Left hindlimb (tissue), 1 donor: Measurements from ENCODE around the gene HDDC2.

Experiments
- DNase-seq: peaks from one replicate; pipeline ENCODE4 v3.0.0-alpha.2; 2018

Gene HDDC2

GRCh38 chr6:125301435-125302391 lies at the start of gene HDDC2:
Gene HDDC2 (minus strand): TSS chr6:125301967. CDS start chr6:125301932, 35 bp downstream.
- peak; percentile 83 for DNase-seq

GRCh38 chr6:125346926-125347563 lies 45.3 kb upstream of the HDDC2 start:
- no peak for DNase-seq

- peak; percentile 44 for DNase-seq
Observed at GRCh38 chr6:125346201-125346925, 44.6 kb upstream of the HDDC2 start.

- DNase-seq = no peak
Observed at GRCh38 chr6:125341460-125341859, 39.7 kb upstream of the HDDC2 start.

GRCh38 chr6:125340991-125341390 lies 39.2 kb upstream of the HDDC2 start:
- no peak for DNase-seq

GRCh38 chr6:125340175-125340835 lies 38.5 kb upstream of the HDDC2 start:
- DNase-seq = no peak

GRCh38 chr6:125339653-125340052 lies 37.9 kb upstream of the HDDC2 start:
- no peak for DNase-seq

- no peak for DNase-seq
Observed at GRCh38 chr6:125338381-125338780, 36.6 kb upstream of the HDDC2 start.

GRCh38 chr6:125337706-125338105 lies 35.9 kb upstream of the HDDC2 start:
- DNase-seq = no peak

- DNase-seq = no peak
Observed at GRCh38 chr6:125332664-125333063, 30.9 kb upstream of the HDDC2 start.

- no peak for DNase-seq
Observed at GRCh38 chr6:125325586-125325985, 23.8 kb upstream of the HDDC2 start.

- DNase-seq = no peak
Observed at GRCh38 chr6:125323376-125323775, 21.6 kb upstream of the HDDC2 start.

GRCh38 chr6:125316621-125317020 lies 14.9 kb upstream of the HDDC2 start:
- no peak for DNase-seq

- no peak for DNase-seq
Observed at GRCh38 chr6:125315548-125315947, 13.8 kb upstream of the HDDC2 start.

GRCh38 chr6:125314009-125314581 lies 12.3 kb upstream of the HDDC2 start:
- DNase-seq = peak; percentile 63

GRCh38 chr6:125312950-125313349 lies 11.2 kb upstream of the HDDC2 start:
- DNase-seq = no peak

GRCh38 chr6:125312478-125312877 lies 10.7 kb upstream of the HDDC2 start:
- DNase-seq = no peak

GRCh38 chr6:125310994-125311649 lies 9.4 kb upstream of the HDDC2 start:
- DNase-seq = no peak

GRCh38 chr6:125307964-125308615 lies 6.3 kb upstream of the HDDC2 start:
- DNase-seq = no peak

GRCh38 chr6:125307150-125307838 lies 5.5 kb upstream of the HDDC2 start:
- no peak for DNase-seq

GRCh38 chr6:125306756-125307149 lies 5.0 kb upstream of the HDDC2 start:
- DNase-seq = no peak
